HUDEP-2 (cell line): ENCODE results near the gene BCAS4.

ENCODE experiments used
- DNase-seq, 76 experiments: peaks; one replicate each; lab custom pipeline; 2025; ENCODE audit not compliant: unreplicated experiment in 76 of 76; lab: John Stamatoyannopoulos, UW

BCAS4 gene

GRCh38 chr20:50820515-50821256, 25.8 kb downstream of the BCAS4 start:
- no peak for DNase-seq

DNA sequence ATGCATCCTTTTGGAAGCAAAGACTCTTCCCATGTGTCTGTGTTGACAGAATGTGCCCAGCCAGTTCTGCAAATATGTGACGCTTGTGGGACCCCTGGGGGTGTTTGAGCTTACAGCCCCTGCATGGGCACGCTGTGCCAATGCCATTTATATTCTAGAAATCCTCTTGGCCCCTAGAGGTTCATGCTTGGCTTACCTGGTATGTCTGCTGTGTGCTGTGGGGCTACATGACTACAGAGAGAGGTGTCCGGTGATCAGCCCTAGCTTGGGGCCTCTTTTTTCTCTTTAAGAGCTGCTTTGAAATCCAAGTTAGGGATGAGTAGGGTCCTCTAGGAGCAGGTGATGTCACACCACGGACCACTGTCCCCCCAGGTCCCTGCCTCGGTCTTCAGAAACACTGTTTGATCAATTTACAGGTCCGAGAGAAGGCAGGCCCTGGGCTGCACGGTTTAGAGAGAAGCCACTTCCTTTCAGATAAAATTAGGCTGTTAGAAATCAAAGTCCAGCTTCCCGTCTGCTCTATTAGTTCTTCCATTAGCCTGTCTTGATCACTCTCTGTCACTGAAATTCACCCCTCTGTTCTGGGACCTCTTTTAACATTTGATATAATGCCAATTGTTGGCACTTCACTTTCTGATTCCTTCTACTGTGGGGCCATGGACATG, 26.5 kb downstream of the BCAS4 start:
- DNase-seq, result no peak

DNA sequence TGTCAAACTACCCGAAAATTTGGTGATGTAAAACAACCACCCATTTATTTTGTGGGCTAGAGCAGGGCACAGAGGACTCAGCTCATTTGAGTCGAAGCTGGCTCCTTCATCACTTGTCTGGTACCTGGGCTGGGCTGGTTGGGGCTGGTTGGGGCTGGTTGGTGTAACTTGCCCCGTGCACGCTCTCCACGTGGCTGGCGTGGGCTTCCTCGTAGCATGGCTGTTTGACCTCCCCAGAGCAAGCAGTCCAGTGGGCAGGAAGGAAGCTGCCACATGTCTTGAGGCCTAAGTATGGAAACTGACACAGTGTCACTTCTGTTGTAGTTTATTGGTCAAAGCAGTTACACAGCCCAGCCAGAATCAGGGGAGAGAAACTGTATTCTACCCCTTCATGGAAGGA, 27.1 kb downstream of the BCAS4 start:
- no peak for DNase-seq

DNA sequence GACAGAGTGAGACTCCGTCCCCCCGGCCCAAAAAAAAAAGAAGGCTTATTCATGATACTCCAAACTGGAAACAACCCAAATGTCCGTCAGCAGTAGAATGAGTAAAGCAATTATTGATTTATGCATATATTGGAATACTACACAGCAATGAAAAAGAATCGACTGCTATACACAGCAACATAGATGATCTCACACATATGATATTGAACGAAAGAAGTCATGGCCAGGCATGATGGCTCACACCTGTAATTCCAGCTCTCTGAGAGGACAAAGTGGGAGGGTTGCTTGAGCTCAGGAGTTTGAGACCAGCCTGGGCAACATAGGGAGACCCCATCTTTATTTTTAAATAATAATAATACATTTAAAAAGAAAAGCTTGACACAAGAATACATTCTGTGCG, 28.5 kb downstream of the BCAS4 start:
- DNase-seq, result no peak

- DNase-seq, result no peak
Measured at GRCh38 chr20:50824137-50824536, 29.3 kb downstream of the BCAS4 start.

- no peak for DNase-seq
Measured at GRCh38 chr20:50826121-50826520, 31.3 kb downstream of the BCAS4 start.

DNA sequence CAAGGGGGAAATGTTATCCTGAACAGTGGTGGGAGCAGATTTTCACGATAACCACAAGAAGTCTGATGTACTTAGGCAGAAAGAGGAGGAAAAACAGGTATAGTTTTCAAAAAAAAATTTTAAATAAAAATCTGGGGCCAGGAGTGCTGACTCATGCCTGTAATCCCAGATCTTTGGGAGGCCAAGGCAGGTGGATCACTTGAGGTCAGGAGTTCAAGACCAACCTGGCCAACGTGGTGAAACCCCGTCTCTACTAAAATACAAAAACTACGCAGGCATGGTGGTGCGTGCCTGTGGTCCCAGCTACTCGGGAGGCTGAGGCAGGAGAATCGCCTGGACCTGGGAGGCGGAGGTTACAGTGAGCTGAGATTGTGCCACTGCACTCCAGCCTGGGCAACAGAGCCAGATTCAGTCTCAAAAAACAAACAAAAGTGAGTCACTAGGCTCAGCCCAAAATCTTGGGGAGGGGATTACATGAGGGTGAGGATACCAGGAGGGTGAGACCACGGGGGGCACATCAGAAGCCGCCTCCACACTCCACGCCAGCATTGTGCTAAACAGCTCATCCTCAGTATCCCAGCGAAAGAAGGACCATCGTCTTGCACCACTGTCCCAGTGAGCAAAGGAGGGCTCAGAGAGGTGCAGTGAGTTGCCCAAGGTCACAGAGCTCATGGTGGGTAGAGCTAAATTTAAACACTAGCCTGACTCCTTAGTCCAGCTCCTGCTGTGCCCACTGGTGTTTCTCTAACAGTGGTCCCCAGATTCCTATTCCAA, 33.7 kb downstream of the BCAS4 start:
- no peak for DNase-seq

DNA sequence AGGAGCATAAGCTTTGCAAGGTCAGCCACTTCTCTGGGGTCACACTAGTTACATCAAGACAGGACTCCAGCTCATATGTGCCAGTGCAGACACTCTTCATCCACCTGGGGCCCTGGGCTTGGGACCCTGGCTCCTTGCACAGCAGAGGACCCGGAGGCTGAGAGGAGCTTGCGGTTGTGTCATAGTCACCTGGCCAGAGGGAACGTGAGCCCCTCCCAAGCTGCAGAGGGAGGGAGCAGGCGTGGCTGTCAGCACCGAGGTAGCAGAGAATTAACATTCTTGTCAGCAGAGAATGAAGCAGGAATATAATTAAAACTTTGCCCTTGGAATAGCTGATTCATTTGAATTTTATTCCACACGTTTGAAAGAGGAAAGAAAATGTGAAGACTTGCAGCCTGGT, 36.8 kb downstream of the BCAS4 start:
- DNase-seq, result no peak

- DNase-seq, result no peak
Measured at GRCh38 chr20:50834599-50835005, 39.7 kb downstream of the BCAS4 start.

DNA sequence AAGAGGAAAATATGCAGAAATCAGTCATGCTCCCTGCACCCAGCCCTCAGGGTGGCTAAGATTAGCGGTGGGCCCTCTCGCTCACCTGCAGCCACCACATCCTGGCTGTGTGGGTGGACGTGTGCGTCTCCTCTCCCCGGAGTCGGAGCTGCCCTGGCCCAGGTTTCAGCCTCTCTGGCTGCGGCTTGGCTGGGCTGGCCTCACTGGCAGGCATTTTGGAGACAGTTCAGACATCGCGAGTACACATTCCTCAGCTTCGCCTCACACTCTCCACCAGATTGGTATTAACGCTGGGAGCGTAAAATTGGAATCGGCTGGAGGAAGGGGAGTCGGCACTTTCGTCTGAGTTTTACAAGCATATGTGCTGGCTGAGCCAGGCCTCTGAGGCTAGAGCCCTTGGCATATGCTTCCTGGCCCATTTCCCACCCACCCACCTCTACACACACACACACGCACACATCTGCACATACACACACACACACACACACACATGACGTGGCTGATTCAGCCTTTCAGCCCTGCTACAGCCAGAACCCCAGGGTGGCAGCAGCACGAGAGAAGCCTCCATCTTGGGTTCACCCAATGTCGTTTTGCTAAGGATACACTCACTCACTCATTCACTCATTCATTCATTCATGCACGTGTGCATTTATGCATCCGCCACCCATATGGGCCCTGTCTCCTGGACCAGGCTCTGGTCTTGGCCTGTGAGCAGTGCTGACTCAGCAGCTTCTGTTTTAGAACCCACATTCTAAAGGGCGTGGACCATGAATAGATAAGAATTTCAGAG, 42.9 kb downstream of the BCAS4 start:
- peak in 70 of 76 experiments; percentile 9 to 83 (median 54) for DNase-seq

DNA sequence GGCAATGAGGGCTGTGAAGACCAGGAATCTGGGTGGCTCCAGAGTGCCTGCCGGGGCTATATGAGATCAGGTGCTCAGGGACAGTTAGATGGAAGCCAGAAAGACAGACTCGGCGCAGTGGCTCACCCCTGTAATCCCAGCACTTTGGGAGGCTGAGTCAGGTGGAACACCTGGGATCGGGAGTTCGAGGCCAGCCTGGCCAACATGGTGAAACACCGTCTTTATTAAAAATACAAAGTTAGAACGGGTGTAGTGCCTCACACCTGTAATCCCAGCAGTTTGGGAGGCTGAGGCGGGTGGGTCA, 43.4 kb downstream of the BCAS4 start:
- DNase-seq, result peak in 1 of 76 experiments; percentile 12

DNA sequence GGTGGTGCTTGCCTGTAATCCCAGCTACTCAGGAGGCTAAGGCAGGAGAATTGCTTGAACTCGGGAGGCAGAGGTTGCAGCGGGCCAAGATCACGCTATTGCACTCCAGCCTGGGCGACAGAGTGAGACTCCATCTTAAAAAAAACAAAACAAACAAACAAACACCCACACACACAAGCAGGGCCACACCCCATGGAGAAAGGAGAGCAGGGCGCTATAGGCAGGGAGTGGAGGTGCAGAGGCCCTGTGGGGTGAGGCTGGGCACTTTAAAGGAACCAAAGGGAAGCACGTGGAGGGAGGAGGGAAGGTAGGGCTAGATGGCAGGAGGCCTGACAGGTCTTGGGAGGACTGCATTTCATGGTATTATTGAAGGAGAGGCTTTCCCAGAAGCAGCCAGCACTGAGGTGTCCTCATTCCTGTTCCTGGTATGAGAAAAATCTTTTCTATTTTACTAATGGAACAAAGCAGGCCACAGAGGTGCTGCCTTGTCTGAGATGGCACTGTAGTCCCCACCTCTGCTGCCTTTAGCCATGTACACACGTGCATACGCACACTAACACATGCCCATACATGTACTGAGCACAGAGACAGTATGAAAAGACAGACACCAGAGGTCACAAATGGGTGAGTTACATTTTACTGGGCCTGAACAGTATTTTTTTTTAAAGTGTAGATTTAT, 44.0 kb downstream of the BCAS4 start:
- DNase-seq, result peak in 3 of 76 experiments; percentile 5 to 16 (median 9)

GRCh38 chr20:50842821-50843220, 48.0 kb downstream of the BCAS4 start:
- DNase-seq, result no peak

DNA sequence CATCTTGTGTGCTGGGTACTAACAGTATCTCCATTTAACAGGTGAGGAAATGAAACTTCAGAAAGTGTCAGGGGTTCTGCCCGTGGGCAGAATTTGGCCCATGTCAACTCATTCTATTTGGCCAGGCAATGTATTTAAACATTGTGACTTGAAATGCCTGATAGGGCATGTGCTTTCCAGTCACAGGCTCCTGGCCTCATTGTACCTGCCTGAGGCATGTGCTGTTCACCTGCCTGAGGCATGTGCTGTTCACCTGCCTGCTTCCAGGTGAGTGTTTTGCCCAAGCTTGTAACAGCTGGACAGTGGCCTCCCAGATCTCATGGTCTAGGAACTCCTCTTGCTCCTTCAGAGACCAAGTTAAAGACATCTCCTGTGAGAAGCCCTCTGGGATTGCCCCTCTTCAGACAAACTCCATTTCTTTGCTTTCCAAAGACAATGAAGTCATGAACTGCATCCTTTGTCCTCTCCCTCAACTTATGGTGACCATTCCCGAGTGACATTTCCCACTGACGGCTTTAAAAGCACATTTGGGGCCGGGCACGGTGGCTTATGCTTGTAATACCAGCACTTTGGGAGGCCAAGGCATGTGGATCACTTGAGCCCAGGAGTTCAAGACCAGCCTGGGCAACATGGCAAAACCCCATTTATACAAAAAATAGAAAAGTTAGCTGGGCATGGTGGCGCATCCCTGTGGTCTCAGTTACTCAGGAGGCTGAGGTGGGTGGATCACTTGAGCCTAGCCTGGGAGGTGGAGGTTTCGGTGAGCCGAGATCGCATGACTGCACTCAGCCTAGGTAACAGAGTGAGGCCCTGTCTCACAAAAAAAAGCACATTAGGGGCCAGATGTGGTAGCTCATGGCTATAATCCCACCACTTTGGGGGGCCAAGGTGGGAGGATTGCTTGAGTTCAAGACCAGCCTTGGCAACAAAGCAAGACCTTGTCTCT, 48.7 kb downstream of the BCAS4 start:
- DNase-seq, result no peak

GRCh38 chr20:50844430-50845100, 49.7 kb downstream of the BCAS4 start:
- no peak for DNase-seq

DNA sequence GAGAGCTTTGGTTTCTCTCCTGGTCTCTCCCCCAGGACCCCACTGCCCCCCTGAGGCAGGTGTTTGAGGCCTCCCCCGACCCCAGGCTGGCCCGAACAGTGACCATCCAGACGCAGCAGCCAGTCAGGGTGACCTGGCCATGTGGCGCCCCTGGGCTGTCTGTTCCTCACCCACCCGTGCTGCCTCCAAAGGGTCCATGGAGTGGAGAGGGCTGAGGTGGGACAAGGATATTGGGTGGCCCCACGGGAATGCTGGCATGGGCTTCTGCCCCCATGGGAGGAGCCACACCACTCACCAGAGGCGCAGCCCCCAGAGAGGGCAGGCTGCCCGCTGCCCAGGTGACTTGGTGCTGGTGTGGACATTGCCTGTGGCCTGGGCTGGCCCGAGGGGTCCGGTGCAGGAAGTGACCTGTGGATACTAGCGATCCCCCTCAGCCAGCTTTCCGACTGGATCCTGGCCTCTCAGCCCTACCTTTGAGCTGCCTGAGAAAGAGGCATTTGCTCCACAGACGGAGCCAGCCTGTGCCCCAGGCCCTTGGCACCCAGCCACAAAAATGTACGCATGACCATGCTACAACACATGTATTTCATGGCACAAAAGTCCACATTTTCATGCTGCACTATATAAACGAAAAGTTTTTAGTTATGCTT, 50.8 kb downstream of the BCAS4 start:
- DNase-seq, result no peak

GRCh38 chr20:50848341-50848808, 53.5 kb downstream of the BCAS4 start:
- peak in 3 of 76 experiments; percentile 3 to 29 (median 4) for DNase-seq
